ENCODE results near the gene CUX1.

Gene CUX1

DNA sequence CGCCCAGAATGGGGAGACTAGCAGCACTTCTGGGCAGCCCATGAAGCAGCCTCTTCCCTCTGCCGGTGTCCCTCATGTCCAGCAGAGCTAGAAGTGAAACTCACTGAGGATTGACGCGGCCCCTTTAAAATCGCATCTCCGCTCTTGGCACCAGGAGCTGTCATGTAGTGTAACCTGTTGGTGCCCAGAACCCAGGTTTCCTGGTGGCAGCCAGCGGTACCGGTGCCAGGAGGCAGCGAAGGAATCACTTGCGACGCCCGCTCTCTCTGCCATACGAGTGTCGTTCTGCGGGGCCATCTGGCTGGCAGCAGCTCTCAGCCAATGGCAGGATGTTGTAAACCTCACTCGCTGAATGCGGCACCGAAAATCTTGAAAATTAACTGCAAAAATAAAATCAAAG, 82.7 kb downstream of the CUX1 start:
- no peak for DNase-seq

DNA sequence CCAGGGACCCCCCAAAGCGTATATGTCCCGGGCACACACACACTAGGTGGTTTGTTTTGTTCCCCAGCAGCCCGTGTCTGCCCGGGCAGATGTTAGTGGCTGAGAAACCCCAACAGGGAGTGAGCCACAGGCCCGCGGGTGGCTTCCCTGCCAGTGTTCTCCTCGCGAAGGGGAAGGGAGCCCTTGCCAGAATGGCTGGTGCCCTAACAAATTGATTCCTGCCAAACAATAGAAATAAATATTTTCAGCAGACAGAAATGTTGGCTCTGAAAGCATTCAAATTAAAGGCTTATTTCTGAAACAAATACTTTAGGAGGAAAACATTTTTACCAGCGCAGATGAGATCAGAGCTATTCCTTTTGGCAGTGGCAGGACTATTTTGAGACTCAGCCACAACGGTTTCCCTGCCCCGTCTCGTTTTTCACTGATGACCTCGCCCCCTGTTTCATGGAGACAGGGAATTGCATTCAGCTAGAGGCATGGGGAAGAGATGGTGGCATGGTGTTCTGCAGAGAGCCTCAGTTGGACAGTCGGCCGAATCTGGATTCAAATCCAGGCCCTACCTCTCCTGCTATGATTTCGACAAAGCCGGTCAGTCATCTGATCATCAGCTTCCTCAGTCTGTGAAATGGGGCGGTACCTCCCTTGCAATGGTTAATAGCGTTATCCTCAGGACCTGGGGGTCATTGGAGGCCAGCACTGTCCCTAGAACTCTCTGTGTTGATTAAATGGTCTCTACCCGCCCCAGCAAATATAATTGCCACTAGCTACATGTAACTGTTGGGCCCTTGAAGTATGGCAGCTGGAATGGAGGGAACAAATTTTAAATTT, 84.5 kb downstream of the CUX1 start:
- no peak for DNase-seq

DNA sequence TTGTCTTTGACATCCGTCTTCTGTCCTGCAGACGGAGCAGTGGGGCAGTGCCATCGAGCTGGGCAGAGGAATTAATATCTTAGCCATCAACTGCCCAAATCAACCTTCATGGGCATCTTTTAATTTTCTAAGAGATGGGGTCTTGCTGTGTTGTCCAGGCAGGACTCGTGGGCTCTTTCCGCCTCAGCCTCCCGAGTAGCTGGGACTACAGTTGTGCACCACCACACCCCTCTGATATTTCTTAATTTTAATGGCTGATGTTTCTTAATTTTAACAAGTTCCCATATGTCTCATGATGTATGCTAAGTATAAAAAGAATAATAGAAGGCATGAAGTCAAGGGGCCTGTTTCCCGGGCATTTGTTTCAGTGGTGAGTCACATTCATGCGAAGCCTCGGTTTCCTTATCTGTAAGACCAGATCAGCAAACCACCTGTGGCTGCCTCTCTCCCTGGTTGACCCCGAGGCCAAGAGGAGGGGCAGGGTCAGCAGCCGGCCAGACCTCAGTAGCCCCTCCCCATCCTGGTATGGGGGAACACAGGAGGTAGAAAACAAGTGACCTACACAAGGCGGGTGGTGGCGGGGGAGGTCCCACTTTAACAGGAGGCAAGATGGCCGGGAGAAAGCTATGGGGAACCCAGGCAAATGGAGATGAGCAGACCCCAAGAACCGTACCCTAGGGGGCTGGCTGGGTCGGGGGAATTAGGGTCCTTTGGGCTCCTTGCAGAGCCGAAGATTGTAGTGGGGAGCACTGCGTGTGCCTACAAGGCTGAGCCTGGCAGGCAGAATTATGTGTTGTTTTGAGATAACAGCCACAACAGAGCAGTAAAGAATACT, 85.5 kb downstream of the CUX1 start:
- no peak for DNase-seq

DNA sequence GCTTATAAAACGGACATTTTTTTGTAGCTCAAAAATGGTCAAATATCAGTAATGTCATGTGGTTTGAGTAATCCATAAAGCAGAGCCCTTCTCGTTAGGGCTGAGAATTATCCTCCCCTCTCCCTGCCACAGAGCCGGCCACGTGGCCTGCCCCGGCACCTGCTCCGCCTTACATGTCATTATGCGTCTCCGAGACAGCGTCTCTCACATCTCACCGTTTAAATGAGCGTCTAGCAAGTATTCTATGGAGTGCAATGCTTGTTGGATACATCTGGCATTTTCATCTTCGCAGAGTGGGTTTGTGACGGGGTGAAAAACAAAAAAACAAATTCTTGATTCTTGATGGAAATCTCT, 86.1 kb downstream of the CUX1 start:
- DNase-seq: no peak

DNA sequence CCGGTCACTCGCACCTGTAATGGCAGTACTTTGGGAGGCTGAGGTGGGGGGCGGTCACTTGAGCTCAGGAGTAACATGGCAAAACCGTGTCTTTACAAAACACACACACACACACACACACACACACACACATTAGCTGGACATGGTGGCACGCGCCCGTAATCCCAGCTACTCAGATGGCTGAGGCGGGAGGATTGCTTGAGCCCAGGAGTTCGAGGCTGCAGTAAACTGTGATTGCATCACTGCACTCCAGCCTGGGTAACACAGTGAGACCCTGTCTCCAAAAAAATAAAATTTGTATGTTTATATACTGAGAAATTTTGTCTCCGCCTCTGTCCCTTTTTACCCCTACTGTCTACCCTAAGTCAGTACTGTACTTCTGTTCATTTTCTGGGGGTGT, 86.6 kb downstream of the CUX1 start:
- DNase-seq: no peak

DNA sequence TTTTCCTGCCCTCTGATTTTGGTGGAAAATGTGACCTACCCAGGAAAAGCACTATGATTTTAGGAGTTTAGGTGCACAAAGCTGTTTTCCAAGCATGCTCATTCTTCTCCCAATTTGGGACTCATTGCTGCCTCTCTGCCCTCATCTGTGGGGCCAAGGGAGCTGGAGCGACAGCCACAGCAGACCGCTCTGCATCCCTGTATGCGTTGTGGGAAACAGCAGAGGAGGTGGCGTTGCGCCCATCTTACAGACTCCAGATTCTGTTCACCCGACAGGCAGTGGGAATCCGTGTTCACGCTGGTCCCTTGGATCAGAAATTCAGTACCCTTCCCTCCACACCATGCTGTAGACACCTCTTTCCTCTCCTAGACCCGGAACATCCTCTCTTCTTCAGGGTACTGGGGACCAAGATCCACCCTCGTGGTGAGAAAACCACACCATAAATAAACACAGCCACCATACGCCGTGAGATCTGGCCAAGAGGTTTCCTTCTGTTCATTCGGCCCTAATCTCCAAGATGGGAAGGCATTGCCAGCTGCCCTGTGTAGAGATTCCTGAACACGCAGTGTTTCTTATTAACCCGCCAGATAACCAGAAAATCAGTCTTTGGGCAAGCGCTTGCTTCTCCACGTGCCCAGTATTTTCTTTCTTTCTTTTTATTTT, 87.9 kb downstream of the CUX1 start:
- DNase-seq: no peak

DNA sequence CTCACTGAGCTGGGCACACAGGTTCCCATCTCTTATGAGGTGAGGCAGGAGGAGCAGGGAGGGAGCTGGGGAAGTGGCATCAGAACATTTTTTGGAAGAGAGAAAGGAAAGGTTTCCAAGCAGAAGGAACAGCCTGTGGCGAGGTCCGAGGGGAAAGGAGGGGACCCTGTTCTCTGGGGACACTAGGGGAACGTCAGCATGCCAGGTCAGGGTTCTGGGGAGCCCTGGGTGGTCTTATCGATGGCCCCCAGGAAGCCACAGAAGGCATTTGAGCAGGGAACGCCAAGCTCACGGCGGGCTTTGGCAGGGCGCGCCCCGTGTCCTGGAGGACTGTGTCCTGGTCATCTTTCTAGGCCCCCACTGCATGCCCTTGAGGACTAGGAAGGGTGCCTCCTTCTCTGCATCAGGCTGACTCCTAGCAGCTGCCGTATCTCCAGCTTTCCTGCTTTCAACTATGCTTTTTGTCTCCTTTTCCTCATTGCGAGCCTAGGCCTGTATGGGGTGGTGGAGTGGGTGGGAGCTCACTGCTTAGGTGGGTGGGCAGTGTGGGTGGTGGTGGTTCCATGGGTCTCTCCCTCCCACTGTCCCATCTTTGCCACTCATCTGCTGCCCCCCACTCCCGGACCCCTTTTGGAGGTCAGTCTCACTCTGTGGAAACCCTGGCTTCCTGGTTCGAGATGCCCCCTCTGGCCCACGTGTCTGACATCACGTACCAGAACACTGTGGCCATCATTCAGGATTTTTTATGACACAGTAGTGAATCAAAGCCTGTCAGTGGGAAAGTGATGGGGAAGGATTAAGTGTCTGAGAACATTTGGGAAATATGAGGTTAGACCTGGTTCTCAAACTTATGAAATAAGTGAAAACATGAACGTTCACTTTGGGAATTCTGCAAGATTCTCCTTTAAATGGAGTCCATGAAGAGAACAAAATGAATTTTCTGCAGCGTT, 89.1 kb downstream of the CUX1 start:
- no peak for DNase-seq

DNA sequence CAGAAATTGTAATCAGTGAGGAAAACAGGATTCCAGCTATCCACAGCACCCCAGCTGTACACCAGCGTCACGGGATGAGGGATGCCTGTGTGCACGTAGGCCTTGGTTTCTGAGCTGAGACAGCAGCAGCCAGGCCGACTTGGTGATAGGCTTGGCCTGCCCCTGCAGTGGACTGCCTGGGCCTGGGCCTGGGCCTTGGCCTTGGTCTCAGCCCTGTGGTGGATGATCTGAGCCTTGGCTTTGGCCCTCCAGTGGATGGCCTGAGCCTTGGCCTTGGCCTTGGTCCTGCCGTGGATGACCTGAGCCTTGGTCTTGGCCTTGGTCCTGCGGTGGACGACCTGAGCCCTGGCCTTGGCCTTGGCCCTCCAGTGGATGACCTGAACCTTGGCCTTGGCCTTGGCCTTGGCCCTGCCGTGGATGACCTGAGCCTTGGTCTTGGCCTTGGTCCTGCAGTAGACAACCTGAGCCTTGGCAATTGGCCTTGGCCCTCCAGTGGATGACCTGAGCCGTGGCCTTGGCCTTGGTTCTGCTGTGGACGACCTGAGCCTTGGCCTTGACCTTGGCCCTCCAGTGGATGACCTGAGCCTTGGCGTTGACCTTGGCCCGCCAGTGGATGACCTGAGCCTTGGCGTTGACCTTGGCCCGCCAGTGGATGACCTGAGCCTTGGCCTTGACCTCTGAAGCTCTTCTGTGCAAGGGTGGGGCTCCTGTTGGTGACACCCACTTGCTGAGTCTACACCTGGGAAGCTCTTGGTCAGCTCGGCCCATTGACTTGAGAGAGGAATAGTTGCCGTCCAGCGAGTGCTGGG, 93.8 kb downstream of the CUX1 start:
- no peak for DNase-seq

DNA sequence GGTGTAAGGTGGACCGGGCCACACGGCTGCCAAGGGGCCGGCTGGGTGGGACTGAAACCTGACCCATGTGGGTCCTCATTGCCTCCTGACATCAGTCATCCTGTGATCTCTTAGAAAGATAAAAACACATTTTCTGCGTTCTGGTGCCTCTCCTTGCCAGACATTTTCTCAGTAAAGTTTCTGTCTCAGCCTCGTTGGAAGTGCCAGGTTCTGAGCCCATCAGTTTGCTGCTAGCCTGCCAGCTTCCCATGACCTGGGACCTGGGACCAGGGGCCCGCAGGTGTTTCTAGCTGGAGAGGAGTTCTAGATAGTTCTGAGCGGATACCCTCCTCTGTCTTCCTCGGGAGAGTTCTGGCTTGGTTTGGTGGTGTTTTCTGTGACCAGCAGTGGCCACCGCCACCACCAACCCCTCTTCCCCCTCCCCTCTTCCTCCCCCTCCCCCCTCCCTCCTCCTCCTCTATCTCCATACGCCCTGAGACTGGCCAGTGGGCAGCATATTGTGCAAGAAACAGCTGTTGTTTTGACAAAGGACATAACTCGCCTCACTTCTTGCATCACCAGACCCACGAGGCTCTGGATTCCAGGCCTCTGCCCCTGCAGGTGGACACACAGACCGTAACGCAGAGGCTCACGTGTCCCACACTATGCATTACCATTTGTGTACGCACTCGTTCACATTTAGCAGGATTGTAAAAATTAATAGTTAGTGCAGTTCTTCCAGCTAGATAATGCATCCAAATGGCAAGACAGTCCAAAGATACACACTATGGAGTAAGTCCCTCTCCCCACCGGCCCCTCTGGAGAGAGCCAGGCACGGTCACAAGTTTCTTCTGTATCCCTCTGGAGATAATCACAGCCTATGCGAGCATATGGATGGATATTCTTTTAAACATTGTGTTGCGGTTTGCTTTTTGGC, 94.6 kb downstream of the CUX1 start:
- no peak for DNase-seq

DNA sequence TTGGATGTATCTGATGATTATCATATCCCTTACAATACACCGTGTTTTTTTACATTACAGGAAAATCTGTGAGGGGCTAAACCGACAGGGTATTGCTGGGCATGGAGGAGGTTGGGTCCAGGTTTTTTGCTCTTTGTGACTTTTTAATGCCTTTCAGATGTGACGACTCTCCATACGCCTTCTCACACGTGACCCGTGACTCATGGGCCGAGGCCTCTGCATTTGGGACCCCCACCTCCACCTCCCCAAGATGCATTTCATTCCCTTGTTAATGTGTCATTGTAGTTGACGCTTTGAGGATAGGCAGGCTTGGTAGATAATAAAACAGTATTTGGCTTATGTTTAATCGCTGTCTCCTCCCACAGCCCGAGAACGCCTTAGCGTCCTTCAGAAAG, 95.3 kb downstream of the CUX1 start:
- DNase-seq: no peak

DNA sequence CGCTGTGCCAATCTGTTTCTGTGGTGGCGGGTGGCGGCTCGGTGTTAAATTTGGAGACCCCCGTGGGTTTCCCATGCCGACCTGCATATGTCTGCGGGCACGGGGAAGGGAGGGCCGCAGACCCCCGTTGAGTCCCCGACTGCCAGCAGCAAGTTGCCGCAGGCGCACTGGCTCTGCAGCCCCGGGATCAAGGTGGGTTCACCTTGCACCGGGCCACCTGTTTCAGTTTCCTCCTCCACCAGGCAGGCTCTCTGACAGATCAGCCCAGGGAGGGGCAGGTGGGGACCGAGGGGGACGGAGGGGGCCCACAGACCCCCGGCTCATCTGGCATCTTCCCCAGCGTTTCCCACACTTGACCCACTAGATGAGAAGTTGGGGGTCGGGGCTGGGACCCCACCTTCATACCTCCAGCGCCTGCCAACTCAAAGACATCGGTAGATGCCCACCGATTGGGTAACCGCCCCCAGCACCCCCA, 95.9 kb downstream of the CUX1 start:
- no peak for DNase-seq

DNA sequence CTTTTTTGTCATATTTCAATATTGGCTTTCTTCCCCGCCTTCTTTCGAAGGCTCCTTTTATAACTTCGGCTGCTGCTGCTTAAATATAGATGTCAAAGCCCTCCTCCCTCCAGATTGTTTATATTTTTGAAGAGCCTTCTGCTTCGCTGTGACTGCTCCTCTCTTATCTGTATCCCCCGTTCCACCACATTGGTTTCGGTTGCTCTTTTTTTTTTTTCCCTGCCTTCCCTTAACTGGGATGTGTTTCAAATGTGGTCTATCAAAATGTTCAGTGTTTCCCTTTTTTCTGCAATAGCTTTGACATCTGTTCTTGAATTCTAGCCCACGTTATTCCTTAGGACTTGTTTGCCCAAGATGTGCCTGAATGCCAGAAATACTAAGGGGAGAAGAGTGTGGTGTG, 96.4 kb downstream of the CUX1 start:
- no peak for DNase-seq

DNA sequence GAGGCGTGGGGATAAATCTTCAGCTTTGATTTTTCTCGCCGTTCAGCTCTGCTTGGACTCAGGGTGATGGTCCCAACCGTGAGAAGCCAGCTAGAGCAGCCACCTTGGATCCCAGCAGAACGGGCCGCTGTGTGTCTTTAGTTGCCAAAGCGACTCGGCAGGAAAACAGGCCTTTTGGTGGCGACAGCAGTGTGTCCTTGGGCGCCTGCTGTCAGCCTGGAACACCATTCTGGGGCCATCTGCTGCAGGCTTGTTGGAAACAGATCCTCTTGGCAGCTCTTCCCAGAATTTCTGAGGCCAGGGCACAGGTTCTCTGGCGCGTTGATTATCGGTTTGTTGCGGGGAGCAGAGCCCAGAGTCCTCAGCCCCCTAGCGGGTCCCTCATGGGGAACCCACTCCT, 97.6 kb downstream of the CUX1 start:
- DNase-seq: no peak

DNA sequence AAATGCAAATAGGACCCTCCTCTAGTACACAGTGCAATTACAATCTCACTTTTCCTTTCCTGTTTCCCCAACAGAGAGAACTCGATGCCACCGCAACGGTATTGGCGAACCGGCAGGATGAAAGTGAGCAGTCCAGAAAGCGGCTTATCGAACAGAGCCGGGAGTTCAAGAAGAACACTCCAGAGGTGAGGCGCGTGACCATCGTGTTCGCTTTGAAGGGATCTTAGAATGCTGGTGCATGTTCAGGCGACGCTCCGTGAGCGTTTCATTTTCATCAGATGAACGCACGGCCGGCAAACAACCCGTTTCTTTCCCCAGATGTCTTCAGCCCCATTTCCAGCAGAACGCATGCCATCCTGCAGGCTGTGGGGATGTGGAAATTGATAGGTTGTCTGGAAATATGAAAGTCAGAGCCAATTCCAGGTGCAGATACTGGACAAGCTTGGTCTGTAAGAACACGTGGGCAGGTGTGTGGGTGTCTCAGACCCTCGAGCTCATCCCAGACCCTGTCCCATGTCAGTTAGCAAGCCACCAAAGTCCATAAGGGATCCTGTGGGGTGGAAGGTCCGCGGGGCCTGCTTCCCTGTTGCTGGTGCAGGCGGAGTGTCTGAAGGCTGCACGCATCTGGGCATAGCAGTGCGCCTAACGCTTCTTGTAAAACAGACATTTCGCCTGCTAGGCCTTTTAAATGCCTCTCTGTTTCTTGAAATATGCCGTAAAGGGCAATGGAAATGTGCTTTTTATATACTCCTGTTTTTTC, 98.8 kb downstream of the CUX1 start:
- no peak for DNase-seq

DNA sequence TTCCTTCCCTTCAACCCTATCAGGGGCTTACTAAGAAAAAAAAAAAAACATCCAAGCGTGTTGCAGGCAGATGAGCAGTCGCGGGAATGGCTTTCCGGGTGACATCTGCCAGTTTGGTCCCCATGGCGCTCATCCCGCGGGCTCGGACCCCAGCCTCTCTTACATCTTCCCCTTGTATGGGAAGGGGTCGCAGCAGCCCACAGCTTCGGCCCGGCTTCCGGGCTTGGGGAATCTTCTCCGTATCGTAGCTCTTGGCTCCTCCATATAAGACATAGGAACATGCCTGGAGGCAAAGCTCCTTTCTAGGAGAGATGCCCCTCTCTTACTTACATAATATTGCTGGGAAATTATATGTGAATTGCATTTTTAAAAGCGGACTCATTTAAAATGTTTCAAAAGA, 99.5 kb downstream of the CUX1 start:
- DNase-seq: no peak

DNA sequence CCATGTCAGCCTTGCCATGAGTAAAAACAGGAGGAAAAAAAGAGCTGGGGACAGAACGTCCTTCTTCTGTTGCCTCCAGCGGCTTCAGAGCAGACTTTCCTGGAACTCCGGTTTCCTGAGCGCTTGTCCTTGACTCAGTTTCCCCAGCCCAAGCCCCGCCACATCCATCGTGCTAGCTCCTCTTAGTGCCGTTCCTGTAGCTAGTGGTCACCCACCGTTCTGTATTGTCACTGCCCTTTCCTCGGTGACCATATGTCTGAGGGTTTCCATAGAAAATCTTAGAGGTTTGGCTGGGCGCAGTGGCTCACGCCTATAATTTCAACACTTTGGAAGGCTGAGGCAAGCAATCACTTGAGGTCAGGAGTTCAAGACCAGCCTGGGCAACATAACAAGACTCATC, 100.1 kb downstream of the CUX1 start:
- no peak for DNase-seq

DNA sequence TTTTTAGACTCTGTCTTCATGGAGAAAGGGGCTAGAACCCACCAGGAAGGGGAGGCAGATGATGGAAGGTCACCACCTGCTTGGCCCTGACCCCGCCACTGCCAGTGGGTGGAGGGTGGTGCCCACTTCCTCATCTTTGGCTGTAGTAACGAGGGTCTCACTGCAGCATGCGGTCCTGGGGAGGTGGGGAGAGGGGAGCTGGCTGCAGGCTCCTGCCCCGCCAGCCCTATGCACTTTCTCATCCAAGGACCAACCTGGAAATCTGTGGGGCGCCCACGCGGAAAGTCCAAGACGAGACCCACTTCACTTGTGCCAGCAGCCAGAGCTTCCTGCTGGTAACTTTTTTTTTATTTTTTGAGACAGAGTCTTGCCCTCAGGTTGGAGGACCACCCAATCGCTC, 101.0 kb downstream of the CUX1 start:
- DNase-seq: no peak

DNA sequence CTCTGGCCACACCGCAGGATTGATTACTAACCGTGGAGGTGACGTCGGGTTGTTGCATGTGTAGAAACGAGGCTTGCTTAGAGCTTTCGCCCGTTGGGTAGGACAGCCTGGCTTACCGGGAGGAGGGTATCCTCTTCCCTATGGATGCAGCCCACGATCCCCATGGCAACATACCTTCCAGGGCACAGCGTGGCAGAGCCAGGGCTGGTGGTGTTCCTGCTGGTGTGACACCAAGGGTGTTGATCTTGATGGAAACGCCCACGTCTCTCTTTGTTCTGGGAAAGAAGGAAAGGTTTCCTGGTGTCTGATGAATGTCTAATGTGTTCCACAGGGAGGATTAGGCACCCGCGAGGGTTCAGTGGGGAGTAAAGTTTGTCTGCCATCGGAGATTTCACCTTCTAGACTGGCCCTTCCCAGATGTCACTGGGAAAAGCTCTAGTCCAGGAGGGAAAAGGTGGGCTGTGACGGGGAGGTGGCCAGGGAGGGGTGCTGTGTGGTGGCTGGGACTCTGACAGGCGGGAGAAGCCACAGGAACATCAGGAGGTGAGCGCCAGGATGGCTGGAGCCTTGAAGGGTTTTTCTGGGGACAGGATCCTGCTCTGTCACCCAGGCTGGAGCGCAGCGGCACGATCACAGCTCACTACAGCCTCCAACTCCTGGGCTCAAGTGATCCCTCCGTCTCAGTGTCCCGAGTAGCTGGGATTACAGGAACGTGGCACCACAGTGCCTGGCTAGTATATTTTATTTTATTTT, 102.1 kb downstream of the CUX1 start:
- no peak for DNase-seq

DNA sequence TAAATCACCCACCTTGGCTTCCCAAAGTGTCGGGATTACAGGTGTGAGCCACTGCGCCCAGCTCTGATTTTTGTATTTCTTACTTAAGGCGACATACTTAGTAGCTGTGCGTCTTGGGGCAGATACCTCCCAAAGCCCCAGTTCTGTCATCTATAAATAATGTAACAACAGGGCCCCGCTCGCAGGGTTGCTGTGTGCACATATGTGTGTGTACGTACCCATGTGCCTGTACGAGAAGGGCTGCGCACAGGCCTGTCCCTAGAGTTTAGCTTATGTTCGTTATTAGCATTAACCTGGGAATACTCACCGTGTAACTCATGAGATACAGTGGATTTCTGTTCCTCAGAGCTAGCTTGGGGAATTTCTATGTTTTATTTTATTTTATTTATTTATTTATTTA, 103.6 kb downstream of the CUX1 start:
- DNase-seq: no peak

Measured in 8988T (cell line).